Esophagus muscularis mucosa (tissue), 4 donors: ENCODE results near the gene FHOD1. TPM values are rescaled to one million over a fixed set of nuclear protein-coding genes. Genes with fewer than 3 reads are reported as not detected.
A peak's percentile ranks its signal among the peaks of the same experiment; 100 is the strongest.

Experiments used
- DNase-seq: peaks from one replicate; pipeline ENCODE4 v3.0.0-alpha.2; 2017; ENCODE audit errors: extremely low spot score
- H3K27ac ChIP-seq, 4 donors: fragments of 200-600 bp; sonication (generic); replicated peaks in 1 of 4; 1 replicate in 3 of 4; 2 replicates in 1 of 4; pipeline ENCODE4 v1.5.1; 2016 to 2019; ENCODE audit warnings: mild to moderate bottlenecking in 1 of 4
- H3K27me3 ChIP-seq, 4 donors: fragments of 200-600 bp; sonication (generic); one replicate each; pipeline versions ENCODE4 v1.5.1 to v1.6.0; 2016 to 2019
- H3K36me3 ChIP-seq, 4 donors: fragments of 200-600 bp; sonication (generic); one replicate each; pipeline ENCODE4 v1.5.1; 2016 to 2019
- H3K4me1 ChIP-seq, 4 donors: fragments of 200-600 bp; sonication (generic); one replicate each; pipeline ENCODE4 v1.5.1; 2016 to 2019
- H3K4me3 ChIP-seq, 4 donors: fragments of 200-600 bp; sonication (generic); 1 replicate in 2 of 4; 2 replicates in 2 of 4; pipeline ENCODE4 v1.5.1; 2016 to 2019; ENCODE audit warnings: mild to moderate bottlenecking in 4 of 4, moderate library complexity in 1 of 4
- H3K9me3 ChIP-seq, 4 donors: fragments of 200-600 bp; sonication (generic); 1 replicate in 3 of 4; 2 replicates in 1 of 4; pipeline ENCODE4 v1.5.1; 2016 to 2019
- CTCF ChIP-seq, 3 experiments: fragments of 200-600 bp in 2 of 3; fragments of 450-650 bp in 1 of 3; sonication (generic) in 2 of 3; IDR thresholded peaks; one replicate each; pipeline ENCODE4 v1.5.1; 2017 to 2019; ENCODE audit warnings: antibody characterized with exemption in 3 of 3, mild to moderate bottlenecking in 2 of 3, moderate library complexity in 1 of 3
- EP300 ChIP-seq: sonication (generic); formaldehyde crosslinking; IDR thresholded peaks from one replicate; pipeline ENCODE4 v1.6.1; 2017; ENCODE audit warnings: antibody characterized with exemption
- POLR2A ChIP-seq: fragments of 450-650 bp; IDR thresholded peaks from one replicate; pipeline ENCODE4 v1.6.1; 2017; ENCODE audit warnings: antibody characterized with exemption, moderate library complexity, mild to moderate bottlenecking, low read depth
- POLR2AphosphoS5 ChIP-seq, 2 donors: sonication (generic); formaldehyde crosslinking; IDR thresholded peaks; one replicate each; pipeline ENCODE4 v1.6.1; 2017; ENCODE audit warnings: antibody characterized with exemption in 2 of 2
- WGBS: methylation state at CpG from one replicate; pipeline ENCODE4 v1.1.5; 2018; 5-methylcytosine and 5-hydroxymethylcytosine counted together
- intact Hi-C: fragments of 100-400 bp; cut with DNase I; formaldehyde crosslinking; loops from one replicate; pipeline ENCODE4 v1.15.1; 2023
- total RNA-seq, 4 donors: library from RNA; depleted of rRNA; stranded (reverse); fragments of >200 nt; gene quantifications; one replicate each; pipeline versions ENCODE4 v1.1.0 to v1.2.1, GENCODE V29; 2016

Gene FHOD1
- total RNA-seq, 4 donors from 2014 or later, result 8.0 to 15.6 (median 10.0) TPM

- WGBS, result 50% methylated on average over 2 of the region's 5 CpGs
- Histone ChIP-seq H3K4me1 (peaks cover 36 to 47% (median 46%) of the 10 kb centered on the region in 4 donors), H3K27me3 (no peaks in the 10 kb centered on the region), H3K36me3 (no peaks in the 10 kb centered on the region), H3K27ac (no peak overlapping the region), H3K9me3 (no peaks in the 10 kb centered on the region), H3K4me3 (no peak overlapping the region)
- intact Hi-C loops, result no loop called here
- DNase-seq, result no peak
- TF ChIP-seq EP300 (no peak), POLR2A (no peak), POLR2AphosphoS5 (IDR thresholded peaks at IDR 0.05) (no peak), CTCF (IDR thresholded peaks at IDR 0.05) (no peak)
Measured at GRCh38 chr16:67186550-67186950, 60.7 kb downstream of the FHOD1 start.

GRCh38 chr16:67185651-67186134, 61.6 kb downstream of the FHOD1 start:
- H3K4me1 ChIP-seq, result peaks cover 27 to 49% (median 47%) of the 10 kb centered on the region in 4 donors
- no peaks in the 10 kb centered on the region for H3K27me3 ChIP-seq
- 9% methylated on average over 12 of the region's 12 CpGs for WGBS
- TF ChIP-seq POLR2AphosphoS5 (IDR thresholded peaks at IDR 0.05) (no peak), CTCF (IDR thresholded peaks at IDR 0.05) (no peak), POLR2A (no peak), EP300 (no peak)
- peak overlapping the region; percentile 10 to 92 (median 48) for H3K4me3 ChIP-seq
- intact Hi-C loops, result loop anchor here (2.0 kb wide), 2 partner anchors 27 to 207 kb away; partner anchors contain the start of genes FBXL8 and TRADD
- no peaks in the 10 kb centered on the region for H3K9me3 ChIP-seq
- DNase-seq, result no peak
- H3K36me3 ChIP-seq, result no peaks in the 10 kb centered on the region
- H3K27ac ChIP-seq, result peak overlapping the region in 1 of 4 donors; percentile 16

- H3K36me3 ChIP-seq, result no peaks in the 10 kb centered on the region
- no peaks in the 10 kb centered on the region for H3K27me3 ChIP-seq
- TF ChIP-seq POLR2AphosphoS5 (IDR thresholded peaks at IDR 0.05) (peak; percentile 60 to 84), EP300 (no peak), POLR2A (no peak), CTCF (IDR thresholded peaks at IDR 0.05) (peak; percentile 80 to 87 (median 85))
- H3K4me3 ChIP-seq, result peak overlapping the region; percentile 70 to 92 (median 72)
- WGBS, result 13% methylated on average over 15 of the region's 43 CpGs
- intact Hi-C loops, result loop anchor here (2.0 kb wide), 2 partner anchors 26 to 206 kb away; partner anchors contain the start of genes FBXL8 and TRADD
- H3K4me1 ChIP-seq, result peaks cover 25 to 52% (median 50%) of the 10 kb centered on the region in 4 donors
- peak; percentile 95 for DNase-seq
- peak overlapping the region; percentile 94 to 95 (median 94) for H3K27ac ChIP-seq
- H3K9me3 ChIP-seq, result no peaks in the 10 kb centered on the region
Measured at GRCh38 chr16:67184995-67185650, 62.2 kb downstream of the FHOD1 start.

GRCh38 chr16:67184453-67184994, 62.8 kb downstream of the FHOD1 start:
- TF ChIP-seq POLR2A, result no peak
- TF ChIP-seq CTCF (IDR thresholded peaks at IDR 0.05), result peak in 1 of 3 experiments; percentile 9
- Histone ChIP-seq H3K4me1 (peaks cover 25 to 57% (median 51%) of the 10 kb centered on the region in 4 donors), H3K9me3 (no peaks in the 10 kb centered on the region), H3K27ac (peak overlapping the region; percentile 94 to 95 (median 94)), H3K27me3 (no peaks in the 10 kb centered on the region), H3K36me3 (no peaks in the 10 kb centered on the region), H3K4me3 (peak overlapping the region; percentile 70 to 92 (median 72))
- intact Hi-C loops, result loop anchor here (2.0 kb wide), 2 partner anchors 26 to 206 kb away; partner anchors contain the start of genes FBXL8 and TRADD
- DNase-seq, result no peak
- no CpG with 5 or more reads among the region's 59 CpGs for WGBS
